ENCODE measurements around the gene CRKL. TPM values are rescaled to one million over a fixed set of nuclear protein-coding genes. Genes with fewer than 3 reads are reported as not detected.
A peak's percentile ranks its signal among the peaks of the same experiment; 100 is the strongest.

CRKL gene
- total RNA-seq, 1 donor from 2014 or later = 59.5 TPM

GRCh38 chr22:20904008-20904979, 12.9 kb upstream of the CRKL start:
- H3K27ac ChIP-seq (ENCODE audit: low read depth, low read length) = peak overlapping the region; percentile 28
- no peak overlapping the region for H3K4me3 ChIP-seq (ENCODE audit: insufficient read depth, low read depth, low read length)
- no peaks in the 10 kb centered on the region for H3K27me3 ChIP-seq (ENCODE audit: insufficient read depth, low read length)
- Mint-ChIP-seq H3K27me3 (ENCODE audit: low read depth, unreplicated experiment) (peaks cover 4% of the 10 kb centered on the region), H3K4me1 (ENCODE audit: low read depth, unreplicated experiment) (no peaks in the 10 kb centered on the region), H3K36me3 (ENCODE audit: low read depth, unreplicated experiment) (no peaks in the 10 kb centered on the region), H3K9me3 (ENCODE audit: unreplicated experiment) (no peaks in the 10 kb centered on the region), H3K4me3 (ENCODE audit: unreplicated experiment) (no peak overlapping the region), H3K27ac (ENCODE audit: unreplicated experiment) (peak overlapping the region; percentile 15)
- H4K20me1 ChIP-seq (ENCODE audit: insufficient read depth, low read length) = no peaks in the 10 kb centered on the region
- H3K9me3 ChIP-seq (ENCODE audit: insufficient read depth, low read depth, low read length) = no peaks in the 10 kb centered on the region
- no peak overlapping the region for H3K9ac ChIP-seq (ENCODE audit: low read length)
- H3K4me2 ChIP-seq (ENCODE audit: low read length) = peak overlapping the region; percentile 37
- TF ChIP-seq EZH2 (IDR thresholded peaks at IDR 0.05; ENCODE audit: insufficient read depth, low read length) = no peak
- TF ChIP-seq CTCF (IDR thresholded peaks at IDR 0.05; ENCODE audit: insufficient read depth, low read depth, low read length) = no peak
- no peak overlapping the region for H2AFZ ChIP-seq (ENCODE audit: low read depth, low read length)
- H3K4me1 ChIP-seq (ENCODE audit: insufficient read depth, low read length) = peaks cover 11% of the 10 kb centered on the region
- FAIRE-seq (peak; percentile 87), DNase-seq (ENCODE audit: low read depth) (peak; percentile 94)
- no peaks in the 10 kb centered on the region for H3K79me2 ChIP-seq (ENCODE audit: insufficient read depth, low read length)
- no peaks in the 10 kb centered on the region for H3K36me3 ChIP-seq (ENCODE audit: insufficient read depth, low read length)

GRCh38 chr22:20904980-20905355, 12.2 kb upstream of the CRKL start:
- no peaks in the 10 kb centered on the region for H3K27me3 ChIP-seq (ENCODE audit: insufficient read depth, low read length)
- H3K4me3 Mint-ChIP-seq (ENCODE audit: unreplicated experiment) = no peak overlapping the region
- no peak overlapping the region for H3K9ac ChIP-seq (ENCODE audit: low read length)
- no peaks in the 10 kb centered on the region for H3K4me1 Mint-ChIP-seq (ENCODE audit: low read depth, unreplicated experiment)
- no peaks in the 10 kb centered on the region for H3K79me2 ChIP-seq (ENCODE audit: insufficient read depth, low read length)
- TF ChIP-seq EZH2 (IDR thresholded peaks at IDR 0.05; ENCODE audit: insufficient read depth, low read length) (no peak), CTCF (IDR thresholded peaks at IDR 0.05; ENCODE audit: insufficient read depth, low read depth, low read length) (no peak)
- H3K4me1 ChIP-seq (ENCODE audit: insufficient read depth, low read length) = peaks cover 11% of the 10 kb centered on the region
- peak overlapping the region; percentile 15 for H3K27ac Mint-ChIP-seq (ENCODE audit: unreplicated experiment)
- no peaks in the 10 kb centered on the region for H3K9me3 ChIP-seq (ENCODE audit: insufficient read depth, low read depth, low read length)
- no peaks in the 10 kb centered on the region for H3K9me3 Mint-ChIP-seq (ENCODE audit: unreplicated experiment)
- no peaks in the 10 kb centered on the region for H3K36me3 Mint-ChIP-seq (ENCODE audit: low read depth, unreplicated experiment)
- H2AFZ ChIP-seq (ENCODE audit: low read depth, low read length) = no peak overlapping the region
- H3K4me2 ChIP-seq (ENCODE audit: low read length) = peak overlapping the region; percentile 37
- FAIRE-seq (no peak), DNase-seq (ENCODE audit: low read depth) (no peak)
- peaks cover 4% of the 10 kb centered on the region for H3K27me3 Mint-ChIP-seq (ENCODE audit: low read depth, unreplicated experiment)
- no peaks in the 10 kb centered on the region for H3K36me3 ChIP-seq (ENCODE audit: insufficient read depth, low read length)
- H3K4me3 ChIP-seq (ENCODE audit: insufficient read depth, low read depth, low read length) = no peak overlapping the region
- no peaks in the 10 kb centered on the region for H4K20me1 ChIP-seq (ENCODE audit: insufficient read depth, low read length)
- peak overlapping the region; percentile 28 for H3K27ac ChIP-seq (ENCODE audit: low read depth, low read length)

Data from astrocyte (in vitro differentiated cells and primary cell).